A549 (cell line): ENCODE results near the gene HADHB.

ENCODE experiments used
- CHD4 ChIP-seq: fragments of 200-600 bp; sonication (generic); IDR thresholded peaks from 2 replicates; pipeline ENCODE4 v1.6.1; 2016; ENCODE audit warnings: antibody characterized with exemption, mild to moderate bottlenecking, borderline replicate concordance
- CTCF ChIP-seq: fragments of >200 bp; sonication (Bioruptor Twin); formaldehyde crosslinking; IDR thresholded peaks from 3 replicates; pipeline ENCODE4 v1.5.1; 2016
- EHMT2 ChIP-seq: fragments of 200-600 bp; sonication (generic); IDR thresholded peaks from 2 replicates; pipeline ENCODE4 v1.6.1; 2016; ENCODE audit warnings: antibody characterized with exemption, low read depth, mild to moderate bottlenecking, moderate library complexity
- ESRRA ChIP-seq: fragments of 150-350 bp; IDR thresholded peaks from 2 replicates; pipeline ENCODE4 v1.6.1; 2014; ENCODE audit warnings: mild to moderate bottlenecking, low read length, borderline replicate concordance
- HOXA7 ChIP-seq: fragments of 250-450 bp; sonication (Bioruptor Pico); IDR thresholded peaks from 2 replicates; pipeline ENCODE4 v1.5.0; 2020; ENCODE audit warnings: mild to moderate bottlenecking, moderate library complexity
- JUN ChIP-seq, 2 experiments: fragments of >200 bp; sonication (Bioruptor Twin); formaldehyde crosslinking; IDR thresholded peaks; 2 replicates in 1 of 2; 3 replicates in 1 of 2; pipeline ENCODE4 v1.6.1; 2016 to 2017
- KDM5A ChIP-seq: fragments of 200-600 bp; sonication (generic); IDR thresholded peaks from 2 replicates; pipeline ENCODE4 v1.6.1; 2016; ENCODE audit warnings: antibody characterized with exemption, mild to moderate bottlenecking
- NR3C1 ChIP-seq: fragments of >200 bp; sonication (Bioruptor Twin); formaldehyde crosslinking; IDR thresholded peaks from 3 replicates; pipeline ENCODE4 v1.6.1; 2017
- RAD21 ChIP-seq, 2 experiments: fragments of >200 bp in 1 of 2; sonication (Bioruptor Twin) in 1 of 2; formaldehyde crosslinking in 1 of 2; IDR thresholded peaks in 1 of 2; conservative IDR thresholded peaks in 1 of 2; 2 replicates in 1 of 2; 3 replicates in 1 of 2; pipeline ENCODE4 v1.6.1; 2012 to 2018; ENCODE audit warnings: inconsistent platforms in 1 of 2
- SMC3 ChIP-seq: fragments of >200 bp; sonication (Bioruptor Twin); formaldehyde crosslinking; IDR thresholded peaks from 3 replicates; pipeline ENCODE4 v1.6.1; 2018; ENCODE audit warnings: inconsistent platforms
- SREBF2 ChIP-seq: fragments of 450-650 bp; IDR thresholded peaks from 2 replicates; pipeline ENCODE4 v1.6.1; 2014; ENCODE audit warnings: mild to moderate bottlenecking, moderate library complexity
- TF ChIP-seq, protein P1 (sequence below): fragments of 200-600 bp; sonication (generic); IDR thresholded peaks from 2 replicates; pipeline ENCODE4 v1.6.1; 2016; ENCODE audit warnings: antibody characterized with exemption, mild to moderate bottlenecking, moderate library complexity
- TF ChIP-seq, protein P2 (sequence below): IDR thresholded peaks from 2 replicates; pipeline ENCODE4 v1.6.1; 2012
- TF ChIP-seq, protein P3 (sequence below): IDR thresholded peaks from 2 replicates; pipeline ENCODE4 v1.6.1; 2012

DNA sequence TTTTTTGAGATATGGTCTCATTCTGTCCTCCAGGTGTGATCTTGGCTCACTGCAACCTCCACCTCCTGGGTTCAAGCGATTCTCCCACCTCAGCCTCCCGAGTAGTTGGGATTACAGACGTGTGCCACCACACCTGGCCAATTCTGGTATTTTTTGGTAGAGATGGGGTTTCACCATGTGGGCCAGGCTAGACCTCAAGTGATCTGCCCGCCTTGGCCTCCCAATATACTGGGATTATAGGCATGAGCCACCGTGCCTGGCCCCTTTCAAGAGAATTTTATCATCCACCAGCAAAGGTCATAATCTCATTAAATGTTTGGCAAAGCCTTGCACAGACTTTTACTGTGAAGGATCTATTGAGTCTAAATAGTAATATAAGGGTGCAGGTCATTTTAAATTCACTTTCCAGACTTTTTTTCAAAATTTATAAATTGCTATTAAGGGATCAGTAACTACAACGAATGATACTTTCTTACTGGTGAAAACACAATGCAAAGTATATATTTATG lies 2.8 kb upstream of the HADHB start:
- TF ChIP-seq RAD21 (conservative IDR thresholded peaks at IDR 0.05 in 1 of 2, IDR thresholded peaks at IDR 0.05 in 1 of 2) (no peak), KDM5A (no peak), CTCF (no peak), NR3C1 (no peak), SREBF2 (no peak), ESRRA (no peak), CHD4 (no peak), EHMT2 (no peak), HOXA7 (CRISPR knock-in tag) (no peak), SMC3 (no peak), JUN (IDR thresholded peaks at IDR 0.05) (no peak)
- TF ChIP-seq, protein P1, sequence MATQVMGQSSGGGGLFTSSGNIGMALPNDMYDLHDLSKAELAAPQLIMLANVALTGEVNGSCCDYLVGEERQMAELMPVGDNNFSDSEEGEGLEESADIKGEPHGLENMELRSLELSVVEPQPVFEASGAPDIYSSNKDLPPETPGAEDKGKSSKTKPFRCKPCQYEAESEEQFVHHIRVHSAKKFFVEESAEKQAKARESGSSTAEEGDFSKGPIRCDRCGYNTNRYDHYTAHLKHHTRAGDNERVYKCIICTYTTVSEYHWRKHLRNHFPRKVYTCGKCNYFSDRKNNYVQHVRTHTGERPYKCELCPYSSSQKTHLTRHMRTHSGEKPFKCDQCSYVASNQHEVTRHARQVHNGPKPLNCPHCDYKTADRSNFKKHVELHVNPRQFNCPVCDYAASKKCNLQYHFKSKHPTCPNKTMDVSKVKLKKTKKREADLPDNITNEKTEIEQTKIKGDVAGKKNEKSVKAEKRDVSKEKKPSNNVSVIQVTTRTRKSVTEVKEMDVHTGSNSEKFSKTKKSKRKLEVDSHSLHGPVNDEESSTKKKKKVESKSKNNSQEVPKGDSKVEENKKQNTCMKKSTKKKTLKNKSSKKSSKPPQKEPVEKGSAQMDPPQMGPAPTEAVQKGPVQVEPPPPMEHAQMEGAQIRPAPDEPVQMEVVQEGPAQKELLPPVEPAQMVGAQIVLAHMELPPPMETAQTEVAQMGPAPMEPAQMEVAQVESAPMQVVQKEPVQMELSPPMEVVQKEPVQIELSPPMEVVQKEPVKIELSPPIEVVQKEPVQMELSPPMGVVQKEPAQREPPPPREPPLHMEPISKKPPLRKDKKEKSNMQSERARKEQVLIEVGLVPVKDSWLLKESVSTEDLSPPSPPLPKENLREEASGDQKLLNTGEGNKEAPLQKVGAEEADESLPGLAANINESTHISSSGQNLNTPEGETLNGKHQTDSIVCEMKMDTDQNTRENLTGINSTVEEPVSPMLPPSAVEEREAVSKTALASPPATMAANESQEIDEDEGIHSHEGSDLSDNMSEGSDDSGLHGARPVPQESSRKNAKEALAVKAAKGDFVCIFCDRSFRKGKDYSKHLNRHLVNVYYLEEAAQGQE: no peak
- TF ChIP-seq, protein P2, sequence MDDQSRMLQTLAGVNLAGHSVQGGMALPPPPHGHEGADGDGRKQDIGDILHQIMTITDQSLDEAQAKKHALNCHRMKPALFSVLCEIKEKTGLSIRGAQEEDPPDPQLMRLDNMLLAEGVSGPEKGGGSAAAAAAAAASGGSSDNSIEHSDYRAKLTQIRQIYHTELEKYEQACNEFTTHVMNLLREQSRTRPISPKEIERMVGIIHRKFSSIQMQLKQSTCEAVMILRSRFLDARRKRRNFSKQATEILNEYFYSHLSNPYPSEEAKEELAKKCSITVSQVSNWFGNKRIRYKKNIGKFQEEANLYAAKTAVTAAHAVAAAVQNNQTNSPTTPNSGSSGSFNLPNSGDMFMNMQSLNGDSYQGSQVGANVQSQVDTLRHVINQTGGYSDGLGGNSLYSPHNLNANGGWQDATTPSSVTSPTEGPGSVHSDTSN: no peak
- TF ChIP-seq, protein P3, sequence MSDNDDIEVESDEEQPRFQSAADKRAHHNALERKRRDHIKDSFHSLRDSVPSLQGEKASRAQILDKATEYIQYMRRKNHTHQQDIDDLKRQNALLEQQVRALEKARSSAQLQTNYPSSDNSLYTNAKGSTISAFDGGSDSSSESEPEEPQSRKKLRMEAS: no peak
